Left colon (tissue), 2 donors: ENCODE measurements around the gene MINDY2. TPM values are rescaled to one million over a fixed set of nuclear protein-coding genes. Genes with fewer than 3 reads are reported as not detected.

Source experiments
- ATAC-seq: fragments of 200-7000 bp; cut with Tn5 transposase; one replicate; pipeline ENCODE4 v1.9.1; 2020; ENCODE audit warnings: mild to moderate bottlenecking, moderate library complexity
- DNase-seq, 2 donors: peaks; one replicate each; pipeline ENCODE4 v3.0.0-alpha.2; 2020
- intact Hi-C, 2 donors: fragments of 100-400 bp; cut with DNase I in 1 of 2; cut with micrococcal nuclease in 1 of 2; formaldehyde crosslinking; loops; one replicate each; pipeline versions ENCODE4 v1.11.2 to v1.14.0; 2022; cut with DNase I, micrococcal nuclease
- long read RNA-seq: library from polyadenylated mRNA; unstranded; transcript quantifications from one replicate; pipeline ENCODE4 v2.0.0, GENCODE V29; 2021
- total RNA-seq, 2 donors: library from RNA; stranded (reverse); fragmentation: NEBNext Ultra II Directional; extraction: Animal tissue kit (Norgen Biotek cat#: 25700); gene quantifications; one replicate each; pipeline ENCODE4 v1.2.1, GENCODE V29; 2021
- donor health status: DM: no; HTN: no; CAD: no.
- donor health status: DM: yes; HTN: yes; CAD: no.

The MINDY2 gene, protein sequence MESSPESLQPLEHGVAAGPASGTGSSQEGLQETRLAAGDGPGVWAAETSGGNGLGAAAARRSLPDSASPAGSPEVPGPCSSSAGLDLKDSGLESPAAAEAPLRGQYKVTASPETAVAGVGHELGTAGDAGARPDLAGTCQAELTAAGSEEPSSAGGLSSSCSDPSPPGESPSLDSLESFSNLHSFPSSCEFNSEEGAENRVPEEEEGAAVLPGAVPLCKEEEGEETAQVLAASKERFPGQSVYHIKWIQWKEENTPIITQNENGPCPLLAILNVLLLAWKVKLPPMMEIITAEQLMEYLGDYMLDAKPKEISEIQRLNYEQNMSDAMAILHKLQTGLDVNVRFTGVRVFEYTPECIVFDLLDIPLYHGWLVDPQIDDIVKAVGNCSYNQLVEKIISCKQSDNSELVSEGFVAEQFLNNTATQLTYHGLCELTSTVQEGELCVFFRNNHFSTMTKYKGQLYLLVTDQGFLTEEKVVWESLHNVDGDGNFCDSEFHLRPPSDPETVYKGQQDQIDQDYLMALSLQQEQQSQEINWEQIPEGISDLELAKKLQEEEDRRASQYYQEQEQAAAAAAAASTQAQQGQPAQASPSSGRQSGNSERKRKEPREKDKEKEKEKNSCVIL
- total RNA-seq = 10 to 100 TPM in 1 of 2 donors, 1 to 10 TPM in 1; 9.0 to 14.1 TPM
- long read RNA-seq, full-length matches to known transcripts = 15 of 29 reads
- long read RNA-seq, partial matches to known transcripts = 6 of 29 reads
- long read RNA-seq, other reads (novel, unspliced or antisense) = 8 of 29 reads

DNA sequence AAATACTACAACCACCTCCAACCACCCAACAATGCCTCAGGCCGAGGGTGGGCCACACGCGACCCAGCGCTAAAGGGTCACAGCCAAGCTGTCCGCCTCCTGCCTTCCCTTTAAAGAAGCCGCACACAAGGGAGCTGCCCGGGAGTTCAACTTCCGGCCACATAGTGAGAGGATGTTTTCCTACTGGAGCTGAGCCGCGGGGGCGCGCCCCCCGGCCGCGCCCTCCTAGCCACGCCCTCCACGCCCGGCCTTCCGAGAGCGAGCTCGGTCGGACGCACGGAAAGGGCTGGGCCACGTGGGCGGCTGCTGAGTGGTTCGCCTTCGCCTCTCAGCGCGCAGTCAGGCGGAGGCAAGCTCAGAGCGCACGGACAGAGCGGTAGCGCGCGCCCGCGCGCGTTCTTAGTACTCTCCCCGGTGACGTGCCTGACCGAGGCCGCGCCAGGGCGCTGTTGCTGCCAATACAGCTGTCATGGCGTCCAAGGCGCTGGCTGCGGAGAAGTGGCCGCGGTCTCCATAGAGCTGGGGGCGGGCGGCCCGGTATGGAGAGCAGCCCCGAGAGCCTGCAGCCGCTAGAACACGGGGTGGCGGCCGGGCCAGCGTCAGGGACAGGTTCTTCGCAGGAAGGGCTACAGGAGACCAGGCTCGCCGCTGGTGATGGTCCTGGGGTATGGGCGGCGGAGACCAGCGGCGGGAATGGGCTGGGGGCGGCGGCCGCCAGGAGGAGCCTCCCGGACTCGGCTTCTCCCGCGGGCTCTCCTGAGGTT lies at the start of gene MINDY2:
MINDY2 (plus strand) TSS at position 446 of the 764 bp plus-strand sequence; CDS start at position 540, 94 bp downstream.
- DNase-seq (peak; percentile 98), ATAC-seq (peak; percentile 93)
- intact Hi-C loops = loop anchor here in 1 of 2 donors (5.0 kb wide), 1 partner anchor 161 kb away; the partner anchor contains the start of gene SLTM

DNA sequence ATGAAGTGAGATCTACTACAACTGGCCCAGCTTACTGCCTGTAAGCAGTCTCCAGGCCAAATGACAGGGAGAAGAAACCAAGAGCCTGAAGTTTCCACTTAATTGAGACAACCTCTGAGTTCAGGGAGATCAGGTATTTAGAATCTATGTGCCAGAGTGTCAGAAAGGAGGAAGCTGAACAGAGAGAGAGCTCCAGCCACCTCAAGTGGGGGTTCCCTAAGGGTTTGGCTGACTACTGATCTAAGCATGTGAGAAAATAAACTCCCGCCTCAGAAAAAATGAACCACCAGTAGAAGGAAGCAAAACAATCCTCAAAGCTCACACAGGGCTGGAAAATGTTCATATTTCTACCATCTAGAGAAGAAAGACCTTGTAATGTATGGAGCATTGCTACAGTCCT lies 46.6 kb upstream of the MINDY2 start:
- ATAC-seq (no peak), DNase-seq (no peak)
- intact Hi-C loops = no loop called here

DNA sequence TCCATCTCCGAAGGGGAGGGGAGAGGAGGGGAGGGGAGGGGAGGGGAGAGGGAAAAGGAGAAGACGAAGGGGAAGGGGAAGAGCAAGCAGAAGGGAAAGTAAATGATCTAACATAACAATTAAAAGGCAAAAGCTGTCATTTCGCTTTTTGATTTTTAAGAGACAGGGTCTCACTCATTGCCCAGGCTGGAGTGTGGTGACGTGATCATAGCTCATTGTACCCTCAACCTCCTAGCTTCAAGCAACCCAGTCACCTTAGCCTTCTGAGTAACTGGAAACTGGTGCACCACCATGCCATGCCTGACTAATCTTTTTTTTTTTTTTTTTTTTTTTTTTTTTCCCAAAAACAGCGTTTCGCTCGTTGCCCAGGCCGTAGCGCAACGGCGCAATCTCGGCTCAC lies 44.2 kb upstream of the MINDY2 start:
- intact Hi-C loops = loop anchor here in 1 of 2 donors (5.0 kb wide), 1 partner anchor 405 kb away; no protein-coding TSS in a partner anchor
- ATAC-seq (no peak), DNase-seq (no peak)

DNA sequence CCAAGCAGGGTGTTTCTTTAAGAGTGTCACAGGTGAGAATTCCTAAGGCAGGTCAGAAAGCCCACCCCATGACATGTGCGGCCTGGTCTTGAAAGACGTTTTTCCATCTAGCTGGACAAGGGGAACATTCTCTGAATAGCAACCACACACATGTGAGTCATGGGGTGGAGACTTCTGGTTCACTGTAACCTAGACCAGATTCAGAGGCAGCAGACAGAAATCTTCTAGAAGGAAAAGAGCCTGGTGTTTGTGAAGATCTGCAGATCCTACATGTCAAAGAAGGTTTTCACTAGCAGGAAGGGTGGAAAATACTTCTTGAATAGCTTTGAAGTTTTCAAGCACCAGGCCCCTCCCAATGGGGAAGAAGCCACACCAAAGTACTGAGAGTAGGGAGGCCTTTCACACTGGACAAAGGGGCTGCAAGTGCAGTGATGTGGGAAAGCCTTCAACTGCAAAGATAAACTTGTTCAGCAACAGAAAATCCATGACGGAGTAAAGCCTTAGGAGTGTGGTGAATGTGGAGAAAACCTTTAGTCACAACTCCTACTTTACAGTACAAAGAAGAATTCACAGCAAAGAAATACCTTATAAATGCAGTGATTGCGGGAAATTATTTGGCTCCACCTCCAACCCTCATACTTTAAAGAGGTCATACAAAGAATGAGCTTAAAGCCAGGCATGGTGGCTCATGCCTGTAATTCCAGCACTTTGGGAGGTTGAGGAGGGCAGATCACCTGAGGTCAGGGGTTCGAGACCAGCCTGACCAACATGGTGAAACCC lies 39.2 kb upstream of the MINDY2 start:
- DNase-seq (no peak), ATAC-seq (no peak)
- intact Hi-C loops = no loop called here

DNA sequence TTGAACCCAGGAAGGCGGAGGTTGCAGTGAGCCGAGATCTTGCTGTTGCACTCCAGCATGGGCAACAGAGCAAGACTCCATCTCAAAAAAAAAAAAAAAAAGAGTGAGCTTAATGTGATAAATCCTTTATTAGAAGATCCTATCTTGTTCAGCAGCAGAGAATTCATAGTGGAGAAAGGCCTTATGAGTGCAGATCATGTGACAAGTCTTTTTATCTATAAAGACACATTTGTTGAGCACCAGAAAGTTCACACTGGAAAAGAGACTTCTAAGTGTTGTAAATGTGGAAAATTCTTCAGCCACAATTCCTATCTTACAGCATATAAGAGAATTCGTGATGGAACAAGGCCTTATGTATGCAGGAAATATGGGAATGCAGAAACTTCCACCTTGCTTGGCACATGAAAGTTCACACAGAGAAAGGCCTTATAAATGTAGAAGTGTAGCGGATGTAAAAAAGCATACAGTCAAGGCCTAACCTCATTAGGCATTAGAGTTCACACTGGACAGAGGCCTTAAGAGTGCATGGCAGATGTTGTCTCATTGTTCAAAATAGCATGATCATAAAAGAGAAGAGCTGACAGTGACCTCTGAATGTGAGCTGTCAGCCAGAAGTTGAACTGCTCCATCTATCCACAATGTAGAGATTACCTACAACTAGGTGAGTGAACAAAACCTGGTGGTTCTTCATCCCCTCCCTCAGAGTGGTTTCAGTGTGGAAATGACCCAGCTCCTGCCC lies 38.3 kb upstream of the MINDY2 start:
- intact Hi-C loops = no loop called here
- DNase-seq (no peak), ATAC-seq (no peak)

DNA sequence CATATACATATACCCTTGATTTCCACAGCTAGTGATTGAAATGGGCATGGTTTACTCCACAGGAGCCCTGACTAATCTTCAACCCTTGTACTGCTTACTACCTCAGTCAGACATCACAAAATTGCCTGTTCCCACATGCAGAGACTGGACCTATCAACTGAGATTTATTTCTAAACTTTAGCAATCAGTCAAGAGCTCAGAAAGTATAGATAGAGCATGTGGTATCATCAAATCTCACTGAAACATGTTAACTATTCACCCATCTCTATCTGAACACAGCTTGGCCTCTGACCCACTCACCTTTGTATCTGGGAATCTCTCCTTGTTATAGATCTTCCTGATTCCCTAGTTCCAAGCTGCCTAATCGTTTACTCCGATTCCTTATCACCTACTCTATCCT lies 36.2 kb upstream of the MINDY2 start:
- intact Hi-C loops = no loop called here
- DNase-seq (no peak), ATAC-seq (peak; percentile 56)

DNA sequence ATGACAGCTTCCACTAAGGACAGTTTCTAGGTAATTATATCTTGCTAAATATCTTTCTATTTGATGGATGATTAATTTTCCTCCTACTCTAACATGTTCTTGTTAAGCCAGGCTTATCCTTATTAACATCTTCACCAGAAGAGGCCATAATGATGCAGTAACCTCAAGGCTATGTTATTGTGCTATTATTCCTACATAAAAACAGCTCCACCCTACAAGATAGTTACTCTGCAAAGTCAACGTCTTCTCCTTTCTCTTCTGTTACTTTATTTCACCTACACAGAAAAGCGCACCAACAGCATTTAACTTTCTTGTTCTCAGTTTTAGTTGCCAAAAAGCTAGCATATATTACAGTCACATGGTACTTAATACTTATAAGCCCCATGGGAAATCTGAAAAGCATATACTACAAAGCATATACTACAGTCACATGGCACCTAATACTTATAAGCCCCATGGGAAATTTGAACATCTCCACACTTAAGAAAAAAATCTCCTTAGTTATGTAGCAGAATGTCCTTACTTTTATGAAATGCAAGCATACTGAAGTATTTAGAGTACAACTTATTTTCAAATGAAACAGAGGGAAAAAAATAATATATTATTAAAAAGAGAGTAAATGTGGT lies 35.0 kb upstream of the MINDY2 start:
- ATAC-seq (no peak), DNase-seq (no peak)
- intact Hi-C loops = no loop called here

DNA sequence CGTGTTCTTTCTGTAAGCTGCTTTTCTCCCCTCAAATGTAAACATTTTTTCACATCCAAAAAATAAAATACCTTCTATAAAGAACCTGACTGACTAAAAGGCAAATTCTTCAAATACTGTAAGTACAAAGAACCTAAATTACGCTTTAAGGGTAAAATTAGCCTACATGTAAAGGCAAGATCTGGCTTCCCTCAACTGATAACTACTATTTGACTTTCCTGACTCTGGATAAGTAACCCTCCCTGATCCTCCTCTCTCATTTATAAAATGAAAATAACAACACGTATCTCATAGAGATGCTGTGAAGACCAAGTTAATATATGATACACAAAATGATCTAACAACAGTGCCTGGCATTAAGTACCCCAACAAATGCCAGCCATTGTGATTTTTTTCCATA lies 33.8 kb upstream of the MINDY2 start:
- ATAC-seq = no peak
- intact Hi-C loops = no loop called here
- DNase-seq = no peak

DNA sequence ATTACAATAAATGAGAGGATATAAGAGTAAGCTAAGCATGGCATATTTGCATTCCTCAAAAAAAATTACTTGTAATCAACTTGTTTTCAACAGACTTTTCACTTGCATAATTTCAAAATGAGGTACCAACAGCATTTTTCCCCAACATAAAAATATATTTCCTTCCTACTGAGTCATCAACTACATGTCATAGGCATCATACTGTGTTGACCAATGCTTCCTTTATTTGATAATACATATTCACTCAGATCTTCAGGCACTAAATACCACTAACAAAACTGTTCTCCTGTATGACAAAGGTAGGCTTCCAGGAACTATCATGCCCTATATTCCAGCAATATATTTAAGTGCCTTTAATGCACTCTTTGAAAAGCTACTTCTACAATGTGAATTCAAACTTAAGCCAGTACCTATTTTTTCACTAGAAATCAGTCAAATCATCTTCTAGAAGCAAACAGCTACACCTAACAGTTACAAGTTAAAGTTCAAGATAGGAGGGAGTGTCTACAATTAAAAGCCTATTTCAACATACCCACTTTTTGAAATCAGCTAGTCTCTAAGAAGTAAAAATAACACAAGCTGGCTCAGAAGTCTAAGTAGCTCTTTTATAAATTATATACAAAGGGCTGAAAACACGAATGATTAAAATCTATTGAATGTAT lies 32.9 kb upstream of the MINDY2 start:
- ATAC-seq (peak; percentile 55), DNase-seq (no peak)
- intact Hi-C loops = no loop called here

DNA sequence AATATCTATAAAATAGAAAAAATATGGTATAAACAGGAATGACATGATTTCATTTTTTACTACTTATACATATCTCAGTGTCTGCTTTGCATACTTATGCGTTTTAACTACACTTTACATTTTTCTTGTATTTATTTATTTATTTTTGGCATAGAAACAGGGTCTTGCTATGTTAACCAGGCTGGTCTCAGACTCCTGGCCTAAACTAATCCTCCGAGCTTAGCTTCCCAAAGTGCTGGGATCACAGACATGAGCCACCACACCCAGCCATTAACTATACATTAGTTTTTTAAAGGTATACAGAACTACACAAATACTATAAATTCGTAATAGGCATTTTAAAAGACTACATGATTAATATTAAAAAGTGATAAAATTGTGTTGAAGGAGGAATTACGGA lies 30.7 kb upstream of the MINDY2 start:
- intact Hi-C loops = no loop called here
- DNase-seq = no peak
- ATAC-seq = no peak

DNA sequence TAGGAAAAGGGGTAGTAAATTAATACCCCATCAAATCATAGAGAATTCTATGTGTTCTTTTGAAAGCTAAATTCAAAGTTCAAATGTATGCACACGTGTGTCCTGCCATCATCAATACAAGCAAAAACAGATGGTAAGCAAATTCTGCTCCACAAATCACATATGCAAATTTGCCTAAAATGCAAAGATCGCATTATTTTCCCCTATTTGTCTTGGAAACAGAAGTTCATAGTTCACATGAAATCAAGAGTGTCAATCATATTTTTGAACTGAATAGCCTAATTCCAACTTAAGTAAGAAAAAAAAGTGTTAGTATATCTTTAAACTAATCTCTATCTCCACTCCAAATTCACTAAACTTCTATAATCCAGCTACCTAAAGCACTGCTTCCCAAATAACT lies 30.1 kb upstream of the MINDY2 start:
- intact Hi-C loops = no loop called here
- ATAC-seq (no peak), DNase-seq (no peak)

DNA sequence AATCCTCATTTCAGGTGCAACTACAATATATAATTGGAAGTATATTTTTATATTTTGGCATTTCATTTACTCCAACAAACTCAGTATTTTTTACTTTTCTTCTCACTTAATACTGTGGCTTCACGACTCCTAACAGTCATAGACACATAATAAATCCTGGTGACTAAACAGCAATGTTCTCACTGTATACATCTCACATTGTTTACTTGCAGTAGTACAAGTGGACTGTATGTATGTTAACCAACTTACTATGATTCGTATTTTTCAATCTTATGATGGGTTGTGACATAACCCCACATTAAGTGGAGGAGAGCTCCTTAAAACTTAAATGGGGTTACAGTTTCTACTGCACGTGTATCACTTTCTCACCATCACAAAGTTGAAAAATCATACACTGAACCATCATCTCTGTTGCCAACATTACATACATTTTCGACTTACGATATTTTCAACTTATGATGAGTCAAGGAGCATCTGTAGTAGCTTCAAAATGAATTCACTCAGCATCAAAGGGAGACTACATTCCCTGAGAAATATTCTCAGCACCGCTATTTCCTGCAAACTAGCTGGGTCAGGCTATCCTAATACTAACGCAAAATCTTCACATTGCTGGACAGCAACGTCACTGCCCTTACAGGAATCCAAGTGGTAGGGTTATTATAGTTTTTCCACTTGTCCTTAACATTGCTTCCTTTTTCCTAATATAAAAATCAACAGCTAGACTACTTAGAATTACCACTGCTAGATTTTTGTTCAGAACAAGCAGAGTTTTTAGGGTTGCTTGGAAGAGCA lies 28.9 kb upstream of the MINDY2 start:
- no peak for ATAC-seq
- intact Hi-C loops = no loop called here
- no peak for DNase-seq

DNA sequence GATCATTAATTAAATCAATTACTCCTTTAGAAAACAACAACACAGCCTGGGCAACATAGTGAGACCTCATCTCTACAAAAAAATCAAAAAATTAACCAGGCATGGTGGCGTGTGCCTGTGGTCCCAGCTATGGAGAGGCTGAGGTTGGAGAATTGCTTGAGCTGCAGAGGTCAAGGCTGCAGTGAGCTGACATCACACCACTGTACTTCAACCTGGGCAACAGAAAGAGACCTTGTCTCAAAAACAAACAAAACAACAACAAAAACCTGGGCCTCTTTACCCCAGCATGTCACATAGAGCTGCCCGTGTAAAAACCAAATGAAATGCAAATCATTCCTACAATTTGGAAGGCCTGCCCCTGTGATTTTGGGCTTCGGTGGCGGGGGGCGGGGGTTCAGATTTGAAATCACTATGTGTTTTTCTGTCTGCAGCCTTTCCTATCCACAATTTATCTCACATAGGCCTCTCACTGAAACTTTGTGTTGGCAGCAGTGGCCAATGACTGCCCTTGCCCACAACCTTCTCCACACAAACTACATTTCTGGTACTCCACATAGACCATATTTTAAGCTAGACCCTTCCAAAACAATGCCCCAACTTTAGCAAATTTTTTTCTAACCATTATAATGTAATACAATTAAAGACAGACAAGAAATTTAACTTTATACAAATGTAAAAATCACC lies 28.1 kb upstream of the MINDY2 start:
- ATAC-seq = no peak
- intact Hi-C loops = no loop called here
- DNase-seq = no peak

DNA sequence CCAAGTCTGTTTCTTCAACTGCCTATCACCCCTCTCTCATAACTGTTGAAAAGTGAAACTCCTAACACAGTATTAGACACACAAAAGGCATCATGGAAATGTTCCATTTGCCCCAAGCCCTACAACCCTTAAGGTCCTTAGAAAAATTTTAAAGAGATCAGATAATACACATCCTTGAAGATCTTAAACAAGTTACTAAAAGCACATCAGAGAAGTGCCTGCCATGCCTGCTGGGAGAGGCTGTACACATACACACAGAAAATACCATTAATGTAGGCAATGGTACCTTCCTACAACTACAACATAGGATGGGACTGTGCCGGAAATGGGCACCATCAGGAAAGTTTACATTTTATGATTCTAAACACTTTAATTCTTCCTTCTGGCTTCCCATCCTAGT lies 24.9 kb upstream of the MINDY2 start:
- DNase-seq (no peak), ATAC-seq (no peak)
- intact Hi-C loops = no loop called here

DNA sequence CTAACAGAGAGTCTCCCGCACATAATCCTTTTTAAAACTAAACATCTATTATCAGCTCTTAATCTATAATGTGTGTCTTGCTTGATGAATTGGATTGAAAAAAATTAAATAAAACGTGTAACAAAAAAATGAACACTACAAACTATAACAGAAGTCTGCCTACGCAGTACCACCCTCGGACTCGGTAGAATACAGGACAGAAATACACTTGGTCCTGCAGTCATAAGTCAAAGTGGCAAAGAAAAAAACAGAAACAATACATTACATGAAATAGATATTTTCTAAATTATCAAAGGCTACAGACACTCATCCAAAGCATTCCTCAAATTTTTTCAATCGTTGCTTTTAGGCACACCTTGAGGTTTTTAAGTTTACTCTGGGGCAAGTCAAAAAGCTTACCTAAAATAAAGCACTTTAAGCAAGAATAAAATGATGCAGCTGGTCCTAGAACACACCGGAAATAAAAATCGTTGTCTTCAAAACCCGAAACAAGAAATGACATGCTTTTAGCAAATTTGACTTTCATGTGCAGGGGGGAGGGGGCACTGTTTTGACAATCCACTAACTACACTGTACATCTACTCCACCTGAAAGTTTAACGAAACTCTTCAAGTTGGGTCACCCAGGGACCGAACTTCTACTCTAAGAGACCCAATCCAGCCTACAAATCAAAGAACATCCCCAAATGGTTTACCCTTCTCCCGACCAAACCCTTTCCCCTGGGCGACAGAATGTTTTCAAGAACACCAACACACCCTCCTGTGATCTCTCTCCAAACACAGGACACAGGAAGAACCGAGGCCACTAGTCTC lies 22.9 kb upstream of the MINDY2 start:
- DNase-seq (peak in 1 of 2 donors; percentile 23), ATAC-seq (no peak)
- intact Hi-C loops = no loop called here
